Right forelimb (tissue), 1 donor: Measurements from ENCODE around the gene OBI1.

ENCODE experiments used
- DNase-seq: peaks from one replicate; pipeline ENCODE4 v3.0.0-alpha.2; 2018

OBI1 gene

GRCh38 chr13:78601874-78602560 is 56.9 kb downstream of the OBI1 start:
- no peak for DNase-seq

- no peak for DNase-seq
These were observed 57.7 kb downstream of the OBI1 start for GRCh38 chr13:78601124-78601873.

- no peak for DNase-seq
These were observed 58.6 kb downstream of the OBI1 start for GRCh38 chr13:78600280-78600883.

- no peak for DNase-seq
These were observed 59.2 kb downstream of the OBI1 start for GRCh38 chr13:78599645-78600279.

- DNase-seq: no peak
These were observed 59.9 kb downstream of the OBI1 start for GRCh38 chr13:78598966-78599644.

GRCh38 chr13:78598116-78598781 is 60.7 kb downstream of the OBI1 start:
- DNase-seq: no peak

GRCh38 chr13:78597602-78597932 is 61.4 kb downstream of the OBI1 start:
- no peak for DNase-seq

- no peak for DNase-seq
These were observed 62.0 kb downstream of the OBI1 start for GRCh38 chr13:78596736-78597601.

GRCh38 chr13:78596399-78596735 is 62.6 kb downstream of the OBI1 start:
- DNase-seq: no peak

- no peak for DNase-seq
These were observed 63.2 kb downstream of the OBI1 start for GRCh38 chr13:78595495-78596398.

GRCh38 chr13:78594456-78594975 is 64.4 kb downstream of the OBI1 start:
- DNase-seq: no peak

GRCh38 chr13:78593652-78594455 is 65.1 kb downstream of the OBI1 start:
- DNase-seq: no peak

- no peak for DNase-seq
These were observed 65.8 kb downstream of the OBI1 start for GRCh38 chr13:78593129-78593528.

- no peak for DNase-seq
These were observed 66.4 kb downstream of the OBI1 start for GRCh38 chr13:78592584-78592983.

GRCh38 chr13:78589206-78589605 is 69.7 kb downstream of the OBI1 start:
- no peak for DNase-seq

- DNase-seq: no peak
These were observed 71.6 kb downstream of the OBI1 start for GRCh38 chr13:78587395-78587794.

- DNase-seq: no peak
These were observed 72.2 kb downstream of the OBI1 start for GRCh38 chr13:78586706-78587105.

GRCh38 chr13:78576261-78576660 is 82.7 kb downstream of the OBI1 start:
- DNase-seq: no peak

- no peak for DNase-seq
These were observed 86.5 kb downstream of the OBI1 start for GRCh38 chr13:78572459-78572858.
